ENCODE measurements around the gene MMP17.

The MMP17 gene

GRCh38 chr12:131827961-131828534 lies at the start of gene MMP17:
Gene MMP17, plus strand, starts transcription at chr12:131828393. Its CDS starts 102 bp downstream, at chr12:131828495.
- no peak for DNase-seq (ENCODE audit: low read depth in 2 of 2)

GRCh38 chr12:131779027-131779426 lies 49.2 kb upstream of the MMP17 start:
- no peak for DNase-seq (ENCODE audit: low read depth in 2 of 2)

- DNase-seq (ENCODE audit: low read depth in 2 of 2), result no peak
Observed at GRCh38 chr12:131782061-131782460, 46.1 kb upstream of the MMP17 start.

- DNase-seq (ENCODE audit: low read depth in 2 of 2), result no peak
Observed at GRCh38 chr12:131783915-131784541, 44.2 kb upstream of the MMP17 start.

- no peak for DNase-seq (ENCODE audit: low read depth in 2 of 2)
Observed at GRCh38 chr12:131784909-131785762, 43.1 kb upstream of the MMP17 start.

- no peak for DNase-seq (ENCODE audit: low read depth in 2 of 2)
Observed at GRCh38 chr12:131785763-131786330, 42.3 kb upstream of the MMP17 start.

GRCh38 chr12:131786331-131786730 lies 41.9 kb upstream of the MMP17 start:
- DNase-seq (ENCODE audit: low read depth in 2 of 2), result no peak

- DNase-seq (ENCODE audit: low read depth in 2 of 2), result no peak
Observed at GRCh38 chr12:131787143-131787660, 41.0 kb upstream of the MMP17 start.

GRCh38 chr12:131788070-131788469 lies 40.1 kb upstream of the MMP17 start:
- DNase-seq (ENCODE audit: low read depth in 2 of 2), result no peak

GRCh38 chr12:131789638-131790037 lies 38.6 kb upstream of the MMP17 start:
- no peak for DNase-seq (ENCODE audit: low read depth in 2 of 2)

GRCh38 chr12:131793243-131794022 lies 34.8 kb upstream of the MMP17 start:
- DNase-seq (ENCODE audit: low read depth in 2 of 2), result no peak

- no peak for DNase-seq (ENCODE audit: low read depth in 2 of 2)
Observed at GRCh38 chr12:131794061-131794460, 34.1 kb upstream of the MMP17 start.

- DNase-seq (ENCODE audit: low read depth in 2 of 2), result no peak
Observed at GRCh38 chr12:131794573-131794972, 33.6 kb upstream of the MMP17 start.

- no peak for DNase-seq (ENCODE audit: low read depth in 2 of 2)
Observed at GRCh38 chr12:131795064-131795463, 33.1 kb upstream of the MMP17 start.

GRCh38 chr12:131795690-131796410 lies 32.3 kb upstream of the MMP17 start:
- DNase-seq (ENCODE audit: low read depth in 2 of 2), result no peak

- DNase-seq (ENCODE audit: low read depth in 2 of 2), result no peak
Observed at GRCh38 chr12:131796411-131796736, 31.8 kb upstream of the MMP17 start.

- DNase-seq (ENCODE audit: low read depth in 2 of 2), result no peak
Observed at GRCh38 chr12:131796754-131797587, 31.2 kb upstream of the MMP17 start.

- no peak for DNase-seq (ENCODE audit: low read depth in 2 of 2)
Observed at GRCh38 chr12:131797588-131797934, 30.6 kb upstream of the MMP17 start.

GRCh38 chr12:131799195-131799594 lies 29.0 kb upstream of the MMP17 start:
- no peak for DNase-seq (ENCODE audit: low read depth in 2 of 2)
